ENCODE measurements around the gene TOM1L2. TPM values are rescaled to one million over a fixed set of nuclear protein-coding genes. Genes with fewer than 3 reads are reported as not detected.

Gene TOM1L2
- polyA plus RNA-seq, 1 donor from 2014 or later: 40.9 TPM

DNA sequence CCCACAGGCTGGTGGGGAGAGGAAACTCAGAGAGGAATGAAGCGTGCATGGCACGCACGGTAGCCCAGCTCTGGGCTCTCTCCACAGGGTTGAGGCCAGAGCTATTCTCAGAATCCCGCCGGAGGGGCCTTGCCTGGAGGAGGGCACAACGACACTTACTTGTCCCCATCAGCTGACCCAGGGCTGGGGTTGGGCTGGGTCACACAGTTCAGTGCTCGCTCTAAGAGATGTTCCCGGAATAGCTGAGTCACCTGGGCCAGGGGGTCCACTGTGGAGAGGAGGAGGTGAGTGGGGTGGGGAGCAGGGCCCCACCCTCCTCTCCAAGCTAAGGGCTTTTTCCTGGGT, 157.2 kb downstream of the TOM1L2 start:
- Histone ChIP-seq H3F3A (ENCODE audit: insufficient read depth, low read length, poor library complexity, severe bottlenecking) (no peaks in the 10 kb centered on the region), H3K4me2 (ENCODE audit: low read length) (no peak overlapping the region), H3K4me3 (ENCODE audit: low read length) (no peak overlapping the region), H3K9ac (ENCODE audit: low read length) (no peak overlapping the region), H4K20me1 (ENCODE audit: insufficient read depth) (no peaks in the 10 kb centered on the region), H2AFZ (ENCODE audit: low read depth, low read length) (no peak overlapping the region), H3K27me3 (ENCODE audit: insufficient read depth, low read depth, low read length) (no peaks in the 10 kb centered on the region), H3K27ac (ENCODE audit: low read length) (no peak overlapping the region), H3K9me2 (ENCODE audit: insufficient read depth, low read length) (no peaks in the 10 kb centered on the region), H3K36me3 (ENCODE audit: insufficient read depth, low read length) (no peaks in the 10 kb centered on the region), H3K79me2 (replicated peaks; ENCODE audit: insufficient read depth, low read length) (no peaks in the 10 kb centered on the region), H3K9me3 (ENCODE audit: low read length) (no peaks in the 10 kb centered on the region)
- TF ChIP-seq POLR2AphosphoS5 (IDR thresholded peaks at IDR 0.05) (no peak), SMC3 (conservative IDR thresholded peaks at IDR 0.05; ENCODE audit: poor library complexity) (no peak), EZH2 (IDR thresholded peaks at IDR 0.05; ENCODE audit: borderline replicate concordance, insufficient read depth, low read length, poor library complexity, severe bottlenecking) (no peak), MXI1 (conservative IDR thresholded peaks at IDR 0.05; ENCODE audit: poor library complexity, severe bottlenecking) (no peak), TAF1 (IDR thresholded peaks at IDR 0.05; ENCODE audit: low read depth) (no peak), EP300 (conservative IDR thresholded peaks at IDR 0.05; ENCODE audit: poor library complexity, severe bottlenecking) (no peak), RAD21 (conservative IDR thresholded peaks at IDR 0.05) (no peak)
- TF ChIP-seq, protein P1, sequence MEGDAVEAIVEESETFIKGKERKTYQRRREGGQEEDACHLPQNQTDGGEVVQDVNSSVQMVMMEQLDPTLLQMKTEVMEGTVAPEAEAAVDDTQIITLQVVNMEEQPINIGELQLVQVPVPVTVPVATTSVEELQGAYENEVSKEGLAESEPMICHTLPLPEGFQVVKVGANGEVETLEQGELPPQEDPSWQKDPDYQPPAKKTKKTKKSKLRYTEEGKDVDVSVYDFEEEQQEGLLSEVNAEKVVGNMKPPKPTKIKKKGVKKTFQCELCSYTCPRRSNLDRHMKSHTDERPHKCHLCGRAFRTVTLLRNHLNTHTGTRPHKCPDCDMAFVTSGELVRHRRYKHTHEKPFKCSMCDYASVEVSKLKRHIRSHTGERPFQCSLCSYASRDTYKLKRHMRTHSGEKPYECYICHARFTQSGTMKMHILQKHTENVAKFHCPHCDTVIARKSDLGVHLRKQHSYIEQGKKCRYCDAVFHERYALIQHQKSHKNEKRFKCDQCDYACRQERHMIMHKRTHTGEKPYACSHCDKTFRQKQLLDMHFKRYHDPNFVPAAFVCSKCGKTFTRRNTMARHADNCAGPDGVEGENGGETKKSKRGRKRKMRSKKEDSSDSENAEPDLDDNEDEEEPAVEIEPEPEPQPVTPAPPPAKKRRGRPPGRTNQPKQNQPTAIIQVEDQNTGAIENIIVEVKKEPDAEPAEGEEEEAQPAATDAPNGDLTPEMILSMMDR (IDR thresholded peaks at IDR 0.05; ENCODE audit: poor library complexity, severe bottlenecking): no peak
- TF ChIP-seq, protein P2, sequence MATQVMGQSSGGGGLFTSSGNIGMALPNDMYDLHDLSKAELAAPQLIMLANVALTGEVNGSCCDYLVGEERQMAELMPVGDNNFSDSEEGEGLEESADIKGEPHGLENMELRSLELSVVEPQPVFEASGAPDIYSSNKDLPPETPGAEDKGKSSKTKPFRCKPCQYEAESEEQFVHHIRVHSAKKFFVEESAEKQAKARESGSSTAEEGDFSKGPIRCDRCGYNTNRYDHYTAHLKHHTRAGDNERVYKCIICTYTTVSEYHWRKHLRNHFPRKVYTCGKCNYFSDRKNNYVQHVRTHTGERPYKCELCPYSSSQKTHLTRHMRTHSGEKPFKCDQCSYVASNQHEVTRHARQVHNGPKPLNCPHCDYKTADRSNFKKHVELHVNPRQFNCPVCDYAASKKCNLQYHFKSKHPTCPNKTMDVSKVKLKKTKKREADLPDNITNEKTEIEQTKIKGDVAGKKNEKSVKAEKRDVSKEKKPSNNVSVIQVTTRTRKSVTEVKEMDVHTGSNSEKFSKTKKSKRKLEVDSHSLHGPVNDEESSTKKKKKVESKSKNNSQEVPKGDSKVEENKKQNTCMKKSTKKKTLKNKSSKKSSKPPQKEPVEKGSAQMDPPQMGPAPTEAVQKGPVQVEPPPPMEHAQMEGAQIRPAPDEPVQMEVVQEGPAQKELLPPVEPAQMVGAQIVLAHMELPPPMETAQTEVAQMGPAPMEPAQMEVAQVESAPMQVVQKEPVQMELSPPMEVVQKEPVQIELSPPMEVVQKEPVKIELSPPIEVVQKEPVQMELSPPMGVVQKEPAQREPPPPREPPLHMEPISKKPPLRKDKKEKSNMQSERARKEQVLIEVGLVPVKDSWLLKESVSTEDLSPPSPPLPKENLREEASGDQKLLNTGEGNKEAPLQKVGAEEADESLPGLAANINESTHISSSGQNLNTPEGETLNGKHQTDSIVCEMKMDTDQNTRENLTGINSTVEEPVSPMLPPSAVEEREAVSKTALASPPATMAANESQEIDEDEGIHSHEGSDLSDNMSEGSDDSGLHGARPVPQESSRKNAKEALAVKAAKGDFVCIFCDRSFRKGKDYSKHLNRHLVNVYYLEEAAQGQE (IDR thresholded peaks at IDR 0.05; ENCODE audit: borderline replicate concordance): no peak

DNA sequence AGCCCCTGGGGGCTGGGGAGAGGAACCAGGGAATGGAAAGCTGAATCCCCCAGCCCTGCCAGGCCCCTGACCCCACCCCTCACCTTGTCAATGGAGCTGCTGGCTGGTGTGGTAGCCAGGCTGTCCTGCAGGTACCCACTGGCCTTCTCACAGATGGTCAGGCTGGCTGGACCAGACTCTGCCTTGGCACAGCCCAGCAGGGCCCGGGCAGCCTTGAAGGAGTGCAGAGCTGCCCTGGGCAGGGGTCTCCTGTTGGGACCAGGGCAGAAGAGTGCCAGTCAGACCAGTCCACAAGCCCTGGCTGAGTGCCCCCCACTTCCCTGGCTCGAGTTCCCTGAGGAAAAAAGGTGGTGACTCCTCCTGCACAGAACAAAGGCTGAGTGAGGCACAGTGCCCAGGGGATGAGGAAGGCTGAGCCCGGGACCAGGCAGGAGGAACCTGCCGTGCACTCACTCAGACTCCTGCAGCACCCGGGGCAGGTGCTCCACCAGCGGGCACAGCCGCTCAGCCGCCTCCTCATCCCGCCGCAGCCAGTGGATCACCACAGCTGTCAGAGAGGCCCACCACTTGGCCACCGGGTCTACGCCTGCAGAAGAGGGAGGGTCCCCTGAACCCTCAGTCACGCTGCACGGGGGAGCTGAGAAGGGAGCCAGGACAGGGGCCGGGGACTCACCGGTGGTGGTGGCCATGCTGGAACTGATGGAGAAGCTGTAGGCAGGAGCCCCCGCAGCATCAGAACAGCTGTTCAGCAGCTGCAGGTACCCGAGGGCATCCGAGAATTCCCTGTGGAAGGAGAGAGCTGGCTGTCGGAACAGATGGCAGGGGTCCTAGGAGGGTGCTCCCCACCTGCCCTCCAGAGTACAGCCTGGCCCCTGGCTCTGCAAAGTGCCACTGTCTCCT, 157.8 kb downstream of the TOM1L2 start:
- TF ChIP-seq RAD21 (conservative IDR thresholded peaks at IDR 0.05): no peak
- TF ChIP-seq SMC3 (conservative IDR thresholded peaks at IDR 0.05; ENCODE audit: poor library complexity): no peak
- TF ChIP-seq MXI1 (conservative IDR thresholded peaks at IDR 0.05; ENCODE audit: poor library complexity, severe bottlenecking): no peak
- no peak for TF ChIP-seq TAF1 (IDR thresholded peaks at IDR 0.05; ENCODE audit: low read depth)
- TF ChIP-seq EZH2 (IDR thresholded peaks at IDR 0.05; ENCODE audit: borderline replicate concordance, insufficient read depth, low read length, poor library complexity, severe bottlenecking): no peak
- no peak for TF ChIP-seq EP300 (conservative IDR thresholded peaks at IDR 0.05; ENCODE audit: poor library complexity, severe bottlenecking)
- TF ChIP-seq, protein P2 (IDR thresholded peaks at IDR 0.05; ENCODE audit: borderline replicate concordance): no peak
- no peak for TF ChIP-seq POLR2AphosphoS5 (IDR thresholded peaks at IDR 0.05)
- TF ChIP-seq, protein P1 (IDR thresholded peaks at IDR 0.05; ENCODE audit: poor library complexity, severe bottlenecking): no peak
- no peaks in the 10 kb centered on the region for H3K9me2 ChIP-seq (ENCODE audit: insufficient read depth, low read length)
- H3K4me3 ChIP-seq (ENCODE audit: low read length): no peak overlapping the region
- H4K20me1 ChIP-seq (ENCODE audit: insufficient read depth): no peaks in the 10 kb centered on the region
- H3K4me2 ChIP-seq (ENCODE audit: low read length): no peak overlapping the region
- no peak overlapping the region for H3K27ac ChIP-seq (ENCODE audit: low read length)
- H3K9me3 ChIP-seq (ENCODE audit: low read length): no peaks in the 10 kb centered on the region
- no peaks in the 10 kb centered on the region for H3F3A ChIP-seq (ENCODE audit: insufficient read depth, low read length, poor library complexity, severe bottlenecking)
- H3K27me3 ChIP-seq (ENCODE audit: insufficient read depth, low read depth, low read length): no peaks in the 10 kb centered on the region
- no peaks in the 10 kb centered on the region for H3K36me3 ChIP-seq (ENCODE audit: insufficient read depth, low read length)
- no peaks in the 10 kb centered on the region for H3K79me2 ChIP-seq (replicated peaks; ENCODE audit: insufficient read depth, low read length)
- no peak overlapping the region for H3K9ac ChIP-seq (ENCODE audit: low read length)
- no peak overlapping the region for H2AFZ ChIP-seq (ENCODE audit: low read depth, low read length)

All from neural cell (in vitro differentiated cells).